H1 (cell line): ENCODE results near the gene TSEN54. TPM values are rescaled to one million over a fixed set of nuclear protein-coding genes. Genes with fewer than 3 reads are reported as not detected.

Source experiments
- CHD7 ChIP-seq: fragments of 300-600 bp; sonication (generic); IDR thresholded peaks from 2 replicates; pipeline ENCODE4 v1.7.1; 2012; ENCODE audit warnings: low read length, moderate library complexity, mild to moderate bottlenecking, inconsistent platforms; ENCODE audit not compliant: insufficient replicate concordance
- CTCF ChIP-seq, 3 experiments: IDR thresholded peaks; 1 replicate in 2 of 3; 2 replicates in 1 of 3; pipeline versions ENCODE4 v1.5.1 to v1.6.1; 2011; ENCODE audit warnings: low read length in 3 of 3, mild to moderate bottlenecking in 3 of 3, inconsistent platforms in 2 of 3, low read depth in 1 of 3, moderate library complexity in 1 of 3; ENCODE audit not compliant: insufficient read depth in 1 of 3; ENCODE audit errors: control extremely low read depth in 1 of 3
- FOSL1 ChIP-seq: IDR thresholded peaks from 2 replicates; pipeline ENCODE4 v1.6.1; 2011; ENCODE audit warnings: mild to moderate bottlenecking, low read depth, low read length, moderate library complexity; ENCODE audit not compliant: insufficient read depth
- JUN ChIP-seq: IDR thresholded peaks from 2 replicates; pipeline ENCODE4 v1.6.1; 2011; ENCODE audit warnings: low read depth, mild to moderate bottlenecking, improper control_type of control experiment, low read length
- KDM4A ChIP-seq: IDR thresholded peaks from one replicate; pipeline ENCODE4 v1.7.1; 2012; ENCODE audit warnings: low read depth, mild to moderate bottlenecking, moderate library complexity, low read length, inconsistent platforms; ENCODE audit not compliant: severe bottlenecking
- POU5F1 ChIP-seq: IDR thresholded peaks from 2 replicates; pipeline ENCODE4 v1.6.1; 2011; ENCODE audit warnings: low read depth, mild to moderate bottlenecking, low read length, moderate library complexity
- RAD21 ChIP-seq, 2 experiments: IDR thresholded peaks in 1 of 2; conservative IDR thresholded peaks in 1 of 2; 2 replicates each; pipeline ENCODE4 v1.6.1; 2011; ENCODE audit warnings: low read depth in 2 of 2, low read length in 2 of 2, improper control_type of control experiment in 1 of 2, inconsistent platforms in 1 of 2, mild to moderate bottlenecking in 1 of 2, moderate library complexity in 1 of 2
- RBBP5 ChIP-seq: IDR thresholded peaks from 2 replicates; pipeline ENCODE4 v1.7.1; 2012; ENCODE audit warnings: low read depth, mild to moderate bottlenecking, inconsistent platforms, low read length, moderate library complexity, borderline replicate concordance
- polyA plus RNA-seq, 7 experiments: library from polyadenylated mRNA; depleted of rRNA in 3 of 7; stranded (reverse) in 5 of 7; unstranded in 2 of 7; fragments of >200 nt in 5 of 7; fragments of 200-250 nt in 2 of 7; gene quantifications; 1 replicate in 5 of 7; 2 replicates in 1 of 7; 4 replicates in 1 of 7; pipeline versions ENCODE4 v1.2.1 to v1.2.3, GENCODE V29; 2011 to 2013; ENCODE audit warnings: missing spikeins in 2 of 7, mixed read lengths in 2 of 7
- total RNA-seq: library from RNA; stranded (reverse); fragmentation: NEBNext Ultra II Directional; extraction: Animal tissue kit (Norgen Biotek cat#: 25700); gene quantifications from 2 replicates; pipeline ENCODE4 v1.2.1, GENCODE V29; 2021

Gene TSEN54
- total and polyA plus RNA-seq, 2 of the 8 experiments (the other 6 are each of a cell fraction or from before 2014, with no cell fraction given), result 43.6 to 60.3 TPM

DNA sequence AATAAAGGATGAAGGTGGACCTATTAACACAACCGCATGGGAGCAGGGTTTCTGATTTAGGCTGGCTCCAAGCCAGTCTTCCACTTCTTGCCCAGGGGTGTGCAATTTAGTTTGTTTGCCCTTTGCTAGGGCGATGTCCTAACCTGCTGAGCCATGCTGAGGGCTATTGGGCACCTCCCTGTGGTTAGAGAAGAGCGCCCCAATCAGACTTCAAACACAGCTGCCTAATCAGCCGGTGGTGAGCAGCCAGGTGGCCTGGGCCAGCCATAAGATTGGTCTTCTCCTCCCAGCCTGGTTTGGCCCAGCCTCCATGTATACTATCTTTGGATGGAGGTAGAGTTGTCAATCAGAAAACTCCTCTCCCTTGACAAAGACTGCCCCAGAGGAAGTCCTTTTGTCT lies 44.2 kb upstream of the TSEN54 start (continued):
- no peak for TF ChIP-seq CHD7
- TF ChIP-seq KDM4A, result no peak
- TF ChIP-seq POU5F1, result no peak
- TF ChIP-seq RAD21 (IDR thresholded peaks at IDR 0.05 in 1 of 2, conservative IDR thresholded peaks at IDR 0.05 in 1 of 2; ENCODE audit: low read depth in 2 of 2, low read length in 2 of 2), result no peak
- TF ChIP-seq FOSL1, result no peak
- TF ChIP-seq CTCF (IDR thresholded peaks at IDR 0.05; ENCODE audit: control extremely low read depth in 1 of 3, insufficient read depth in 1 of 3, low read depth in 1 of 3, low read length in 3 of 3), result no peak
- no peak for TF ChIP-seq JUN
- no peak for TF ChIP-seq RBBP5
